Suprapubic skin (tissue), 4 donors: Measurements from ENCODE around the gene PTK7. TPM values are rescaled to one million over a fixed set of nuclear protein-coding genes. Genes with fewer than 3 reads are reported as not detected.

Source experiments
- DNase-seq, 2 donors: peaks; one replicate each; pipeline ENCODE4 v3.0.0-alpha.2; 2019; ENCODE audit warnings: low spot score in 2 of 2
- H3K27ac ChIP-seq: fragments of 200-600 bp; sonication (generic); one replicate; pipeline ENCODE4 v1.5.1; 2019
- H3K27me3 ChIP-seq: fragments of 200-600 bp; sonication (generic); one replicate; pipeline ENCODE4 v1.5.1; 2019
- H3K36me3 ChIP-seq: fragments of 200-600 bp; sonication (generic); one replicate; pipeline ENCODE4 v1.5.1; 2019
- H3K4me1 ChIP-seq: fragments of 200-600 bp; sonication (generic); one replicate; pipeline ENCODE4 v1.5.1; 2019
- H3K4me3 ChIP-seq: fragments of 200-600 bp; sonication (generic); one replicate; pipeline ENCODE4 v1.5.1; 2019; ENCODE audit warnings: mild to moderate bottlenecking
- H3K9me3 ChIP-seq: fragments of 200-600 bp; sonication (generic); one replicate; pipeline ENCODE4 v1.5.1; 2019
- EP300 ChIP-seq: sonication (generic); formaldehyde crosslinking; IDR thresholded peaks from one replicate; pipeline ENCODE4 v1.6.1; 2017; ENCODE audit warnings: antibody characterized with exemption
- POLR2A ChIP-seq, 2 donors: fragments of 450-650 bp; IDR thresholded peaks; one replicate each; pipeline ENCODE4 v1.6.1; 2017; ENCODE audit warnings: antibody characterized with exemption in 2 of 2, mild to moderate bottlenecking in 2 of 2, moderate library complexity in 2 of 2
- POLR2AphosphoS5 ChIP-seq, 3 donors: sonication (generic); formaldehyde crosslinking; IDR thresholded peaks; one replicate each; pipeline ENCODE4 v1.6.1; 2017; ENCODE audit warnings: antibody characterized with exemption in 3 of 3
- WGBS: methylation state at CpG from one replicate; pipeline ENCODE4 v1.1.5; 2018; 5-methylcytosine and 5-hydroxymethylcytosine counted together
- total RNA-seq, 4 donors: library from RNA; depleted of rRNA; stranded (reverse); fragments of >200 nt; gene quantifications; one replicate each; pipeline ENCODE4 v1.1.0, GENCODE V29; 2016
- TF ChIP-seq, protein P1 (sequence below), 2 donors: fragments of 200-600 bp in 1 of 2; fragments of 450-650 bp in 1 of 2; sonication (generic) in 1 of 2; IDR thresholded peaks; one replicate each; pipeline ENCODE4 v1.5.1; 2016 to 2019; ENCODE audit warnings: antibody characterized with exemption in 2 of 2, mild to moderate bottlenecking in 1 of 2, moderate library complexity in 1 of 2

Gene PTK7
- total RNA-seq, 4 donors from 2014 or later, result 50.4 to 71.3 (median 66.3) TPM

- H3K27ac ChIP-seq, result no peak overlapping the region
- H3K4me3 ChIP-seq, result no peak overlapping the region
- no peaks in the 10 kb centered on the region for H3K27me3 ChIP-seq
- DNase-seq, result no peak
- TF ChIP-seq, protein P1, sequence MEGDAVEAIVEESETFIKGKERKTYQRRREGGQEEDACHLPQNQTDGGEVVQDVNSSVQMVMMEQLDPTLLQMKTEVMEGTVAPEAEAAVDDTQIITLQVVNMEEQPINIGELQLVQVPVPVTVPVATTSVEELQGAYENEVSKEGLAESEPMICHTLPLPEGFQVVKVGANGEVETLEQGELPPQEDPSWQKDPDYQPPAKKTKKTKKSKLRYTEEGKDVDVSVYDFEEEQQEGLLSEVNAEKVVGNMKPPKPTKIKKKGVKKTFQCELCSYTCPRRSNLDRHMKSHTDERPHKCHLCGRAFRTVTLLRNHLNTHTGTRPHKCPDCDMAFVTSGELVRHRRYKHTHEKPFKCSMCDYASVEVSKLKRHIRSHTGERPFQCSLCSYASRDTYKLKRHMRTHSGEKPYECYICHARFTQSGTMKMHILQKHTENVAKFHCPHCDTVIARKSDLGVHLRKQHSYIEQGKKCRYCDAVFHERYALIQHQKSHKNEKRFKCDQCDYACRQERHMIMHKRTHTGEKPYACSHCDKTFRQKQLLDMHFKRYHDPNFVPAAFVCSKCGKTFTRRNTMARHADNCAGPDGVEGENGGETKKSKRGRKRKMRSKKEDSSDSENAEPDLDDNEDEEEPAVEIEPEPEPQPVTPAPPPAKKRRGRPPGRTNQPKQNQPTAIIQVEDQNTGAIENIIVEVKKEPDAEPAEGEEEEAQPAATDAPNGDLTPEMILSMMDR (IDR thresholded peaks at IDR 0.05), result no peak
- peaks cover 19% of the 10 kb centered on the region for H3K4me1 ChIP-seq
- H3K9me3 ChIP-seq, result no peaks in the 10 kb centered on the region
- 90% methylated on average over 17 of the region's 17 CpGs for WGBS
- H3K36me3 ChIP-seq, result peaks cover 47% of the 10 kb centered on the region
Observed at GRCh38 chr6:43050981-43051380, 25.1 kb upstream of the PTK7 start.

DNA sequence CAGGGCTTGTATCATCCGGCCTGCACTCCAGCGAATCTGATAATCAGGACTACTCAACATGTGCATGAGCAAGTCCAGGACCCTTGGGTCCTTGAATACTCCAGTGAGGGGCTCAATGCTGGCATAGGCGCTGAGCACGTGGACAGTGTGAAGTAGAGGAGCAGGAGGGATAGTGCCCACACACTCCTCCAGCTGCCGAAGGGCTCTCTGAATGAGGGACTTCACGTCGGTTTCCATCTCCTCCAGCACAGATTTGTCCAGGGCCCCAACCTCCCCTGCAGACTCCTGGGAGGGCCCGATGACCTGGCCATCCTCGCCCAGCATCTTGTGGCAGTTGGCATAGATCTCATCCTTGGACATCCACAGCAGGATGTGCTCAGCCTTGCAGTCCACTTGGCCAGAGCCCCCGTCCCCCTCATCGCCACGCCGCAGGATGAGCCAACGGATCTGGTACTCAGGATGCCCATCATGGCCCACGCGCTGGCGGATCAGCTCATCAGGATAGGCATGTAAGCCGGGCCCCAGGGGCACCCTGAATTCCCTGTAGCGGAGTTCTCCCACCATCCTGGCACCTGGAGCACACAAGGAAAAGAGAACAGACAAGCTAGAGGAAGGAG lies 23.8 kb upstream of the PTK7 start:
- Histone ChIP-seq H3K36me3 (peaks cover 47% of the 10 kb centered on the region), H3K4me1 (peaks cover 19% of the 10 kb centered on the region), H3K9me3 (no peaks in the 10 kb centered on the region), H3K4me3 (peak overlapping the region; percentile 63), H3K27me3 (no peaks in the 10 kb centered on the region), H3K27ac (no peak overlapping the region)
- no peak for TF ChIP-seq POLR2A (IDR thresholded peaks at IDR 0.05)
- no peak for TF ChIP-seq POLR2AphosphoS5 (IDR thresholded peaks at IDR 0.05)
- TF ChIP-seq, protein P1 (IDR thresholded peaks at IDR 0.05), result no peak
- TF ChIP-seq EP300, result no peak
- DNase-seq, result no peak
- WGBS, result 90% methylated on average over 14 of the region's 19 CpGs

DNA sequence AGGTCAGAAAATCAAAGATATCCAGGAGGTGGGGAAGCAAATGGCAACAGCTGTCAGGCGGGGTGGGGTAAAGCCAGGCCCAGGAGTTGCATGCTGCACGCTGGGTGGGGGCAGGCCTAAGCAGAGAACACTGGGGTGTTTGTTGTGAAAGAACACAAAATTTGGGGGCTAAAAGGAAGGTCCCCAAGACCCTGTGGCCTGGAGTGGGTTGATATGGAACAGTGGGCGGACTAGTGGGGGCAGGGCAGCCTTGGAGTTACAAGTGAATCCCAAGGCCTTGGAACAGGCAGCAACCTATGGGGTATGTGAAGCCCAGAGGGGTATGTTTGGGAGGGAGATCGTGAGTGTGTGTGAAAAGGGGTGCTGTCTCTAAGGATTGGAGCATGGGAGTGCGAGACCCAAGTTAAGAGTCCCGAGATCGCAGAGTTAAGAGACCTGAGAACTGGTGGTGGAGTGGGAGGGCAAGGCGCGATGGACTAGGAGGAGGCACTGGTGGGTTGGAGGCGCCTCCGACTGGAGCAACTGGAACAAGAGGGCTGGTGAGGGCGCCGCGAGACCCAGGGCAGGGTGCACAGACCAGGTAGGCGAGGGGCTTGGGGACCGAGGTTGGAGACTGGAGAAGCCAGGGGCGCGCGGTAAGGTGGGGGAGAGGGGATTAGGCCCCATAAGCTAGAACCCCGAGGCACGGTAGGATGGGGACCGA lies 23.1 kb upstream of the PTK7 start:
- H3K36me3 ChIP-seq, result peaks cover 40% of the 10 kb centered on the region
- TF ChIP-seq POLR2A (IDR thresholded peaks at IDR 0.05), result no peak
- TF ChIP-seq, protein P1 (IDR thresholded peaks at IDR 0.05), result no peak
- no peak for TF ChIP-seq EP300
- no peak for TF ChIP-seq POLR2AphosphoS5 (IDR thresholded peaks at IDR 0.05)
- no peak for DNase-seq
- H3K27me3 ChIP-seq, result no peaks in the 10 kb centered on the region
- H3K9me3 ChIP-seq, result no peaks in the 10 kb centered on the region
- WGBS, result 13% methylated on average over 22 of the region's 22 CpGs
- H3K4me3 ChIP-seq, result peak overlapping the region; percentile 63
- peak overlapping the region; percentile 81 for H3K27ac ChIP-seq
- H3K4me1 ChIP-seq, result peaks cover 22% of the 10 kb centered on the region

DNA sequence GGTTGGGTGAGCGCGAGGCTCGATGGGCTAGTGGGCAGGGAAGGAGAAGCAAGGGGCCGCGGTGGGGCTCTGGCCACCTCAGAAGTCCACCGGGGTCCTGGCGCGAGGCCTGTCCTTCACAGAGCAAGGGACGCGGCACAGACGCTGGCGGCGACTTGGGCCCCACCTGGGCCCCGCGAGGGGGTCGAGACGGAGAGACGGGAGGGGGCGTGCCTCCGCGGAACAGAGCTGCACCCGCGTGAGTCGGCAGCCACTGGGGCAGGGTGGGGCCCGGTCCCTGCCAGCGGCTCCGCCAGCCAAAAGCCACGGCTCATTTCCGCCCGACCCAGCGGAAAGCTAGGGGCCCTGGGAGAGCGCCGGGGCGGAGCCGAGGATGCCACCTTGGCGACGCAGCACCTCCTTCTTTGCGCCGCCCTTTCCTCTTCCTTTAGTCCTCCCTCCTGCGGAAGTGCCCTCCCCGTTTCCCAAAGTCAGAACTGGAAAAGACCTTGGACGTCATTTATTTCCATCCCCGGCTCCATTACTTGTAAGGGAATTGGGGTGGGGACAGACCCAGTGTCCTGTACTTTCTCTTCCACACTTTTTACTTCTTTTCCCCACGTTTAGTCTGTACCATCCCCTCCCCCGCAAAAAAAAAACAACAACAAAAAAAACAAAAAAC lies 22.4 kb upstream of the PTK7 start, which contains the start of gene CUL7:
TSS of gene CUL7 (minus strand) at position 307 of the 661 bp plus-strand sequence. CDS start 1,063 bp downstream, outside the sequence.
- WGBS, result 4% methylated on average over 26 of the region's 45 CpGs
- peaks cover 29% of the 10 kb centered on the region for H3K4me1 ChIP-seq
- TF ChIP-seq POLR2AphosphoS5 (IDR thresholded peaks at IDR 0.05) (peak in 1 of 3 donors; percentile 72), POLR2A (IDR thresholded peaks at IDR 0.05) (peak; percentile 20 to 43), EP300 (no peak)
- TF ChIP-seq, protein P1 (IDR thresholded peaks at IDR 0.05), result no peak
- peak within 1 kb of the TSS; percentile 63 for H3K4me3 ChIP-seq
- H3K27ac ChIP-seq, result peak within 1 kb of the TSS; percentile 81
- H3K9me3 ChIP-seq, result no peaks in the 10 kb centered on the region
- peak; percentile 95 for DNase-seq
- no peaks in the 10 kb centered on the region for H3K27me3 ChIP-seq
- peaks cover 34% of the 10 kb centered on the region for H3K36me3 ChIP-seq
